GM11168 (cell line): Measurements from ENCODE around the gene SUSD5.
"Not testable (repeated sequence)": the region's sequence is repeated elsewhere in the genome, so short reads cannot be mapped to it uniquely, and the experiment has no call there.

ENCODE experiments used
- in situ Hi-C: fragments of 300-500 bp; cut with MboI; formaldehyde crosslinking; loops from one replicate; pipeline ENCODE4 v1.12.0; 2022; ENCODE audit warnings: low sequenced_read_pairs; ENCODE audit not compliant: unreplicated experiment

SUSD5 gene

GRCh38 chr3:33201195-33201594 is 17.4 kb downstream of the SUSD5 start:
- in situ Hi-C loops: no loop called here

- in situ Hi-C loops: no loop called here
These were observed 22.1 kb downstream of the SUSD5 start for GRCh38 chr3:33196538-33196937.

- in situ Hi-C loops: no loop called here
These were observed 24.3 kb downstream of the SUSD5 start for GRCh38 chr3:33194303-33194702.

GRCh38 chr3:33187368-33187634 is 31.3 kb downstream of the SUSD5 start:
- in situ Hi-C loops: no loop called here

GRCh38 chr3:33186524-33187367 is 31.9 kb downstream of the SUSD5 start:
- in situ Hi-C loops: no loop called here

GRCh38 chr3:33184863-33185262 is 33.7 kb downstream of the SUSD5 start:
- in situ Hi-C loops: no loop called here

GRCh38 chr3:33181641-33182040 is 37.0 kb downstream of the SUSD5 start:
- in situ Hi-C loops: not testable (repeated sequence)

- in situ Hi-C loops: no loop called here
These were observed 37.4 kb downstream of the SUSD5 start for GRCh38 chr3:33181229-33181628.

- in situ Hi-C loops: no loop called here
These were observed 39.5 kb downstream of the SUSD5 start for GRCh38 chr3:33179132-33179531.

GRCh38 chr3:33174711-33175414 is 43.7 kb downstream of the SUSD5 start:
- in situ Hi-C loops: no loop called here

- in situ Hi-C loops: no loop called here
These were observed 44.5 kb downstream of the SUSD5 start for GRCh38 chr3:33174095-33174494.

- in situ Hi-C loops: no loop called here
These were observed 44.9 kb downstream of the SUSD5 start for GRCh38 chr3:33173672-33174071.

- in situ Hi-C loops: no loop called here
These were observed 45.5 kb downstream of the SUSD5 start for GRCh38 chr3:33173103-33173502.

- in situ Hi-C loops: no loop called here
These were observed 47.0 kb downstream of the SUSD5 start for GRCh38 chr3:33171580-33171979.

- in situ Hi-C loops: no loop called here
These were observed 48.1 kb downstream of the SUSD5 start for GRCh38 chr3:33170531-33170930.

- in situ Hi-C loops: no loop called here
These were observed 50.8 kb downstream of the SUSD5 start for GRCh38 chr3:33167716-33168336.

GRCh38 chr3:33167284-33167683 is 51.3 kb downstream of the SUSD5 start:
- in situ Hi-C loops: no loop called here

GRCh38 chr3:33166095-33166494 is 52.5 kb downstream of the SUSD5 start:
- in situ Hi-C loops: no loop called here

- in situ Hi-C loops: no loop called here
These were observed 53.2 kb downstream of the SUSD5 start for GRCh38 chr3:33165372-33165771.

- in situ Hi-C loops: not testable (repeated sequence)
These were observed 56.0 kb downstream of the SUSD5 start for GRCh38 chr3:33162621-33163020.

- in situ Hi-C loops: no loop called here
These were observed 58.6 kb downstream of the SUSD5 start for GRCh38 chr3:33159981-33160380.
